Measurements from ENCODE around the gene UBE2J2.
A peak's percentile ranks its signal among the peaks of the same experiment; 100 is the strongest.
"Not testable (repeated sequence)": the region's sequence is repeated elsewhere in the genome, so short reads cannot be mapped to it uniquely, and the experiment has no call there.

The UBE2J2 gene

GRCh38 chr1:1273512-1274298 lies at the start of gene UBE2J2:
Gene UBE2J2, minus strand, starts transcription at chr1:1273854. Its CDS starts 5,862 bp downstream, at chr1:1267992.
- DNase-seq (ENCODE audit: low read depth in 3 of 3, low spot score in 1 of 3), result peak; percentile 87 to 90 (median 90)

GRCh38 chr1:1322952-1323351 lies 49.3 kb upstream of the UBE2J2 start:
- DNase-seq (ENCODE audit: low read depth in 3 of 3, low spot score in 1 of 3), result no peak

GRCh38 chr1:1322418-1322817 lies 48.8 kb upstream of the UBE2J2 start:
- DNase-seq (ENCODE audit: low read depth in 3 of 3, low spot score in 1 of 3), result no peak

DNA sequence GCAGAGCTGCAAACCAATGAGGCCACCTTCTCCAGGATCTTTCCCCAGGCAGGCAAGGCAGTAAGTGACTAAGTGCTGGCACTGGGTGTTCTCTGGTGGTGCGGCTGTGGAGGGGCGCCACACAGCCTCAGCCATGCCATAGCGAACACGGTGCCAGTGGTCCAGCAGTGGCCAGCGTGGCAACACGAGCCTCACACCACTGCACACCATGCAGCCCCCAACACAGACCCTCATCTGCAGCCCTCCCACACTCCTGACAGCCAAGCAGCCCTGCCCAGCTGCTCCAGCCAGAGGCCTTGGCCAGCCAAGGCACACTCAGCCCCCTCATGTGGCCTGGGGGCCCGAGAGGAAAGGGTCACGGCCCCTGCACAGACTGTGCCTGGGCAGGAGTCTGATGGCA lies 47.8 kb upstream of the UBE2J2 start:
- DNase-seq (ENCODE audit: low read depth in 3 of 3, low spot score in 1 of 3), result no peak

DNA sequence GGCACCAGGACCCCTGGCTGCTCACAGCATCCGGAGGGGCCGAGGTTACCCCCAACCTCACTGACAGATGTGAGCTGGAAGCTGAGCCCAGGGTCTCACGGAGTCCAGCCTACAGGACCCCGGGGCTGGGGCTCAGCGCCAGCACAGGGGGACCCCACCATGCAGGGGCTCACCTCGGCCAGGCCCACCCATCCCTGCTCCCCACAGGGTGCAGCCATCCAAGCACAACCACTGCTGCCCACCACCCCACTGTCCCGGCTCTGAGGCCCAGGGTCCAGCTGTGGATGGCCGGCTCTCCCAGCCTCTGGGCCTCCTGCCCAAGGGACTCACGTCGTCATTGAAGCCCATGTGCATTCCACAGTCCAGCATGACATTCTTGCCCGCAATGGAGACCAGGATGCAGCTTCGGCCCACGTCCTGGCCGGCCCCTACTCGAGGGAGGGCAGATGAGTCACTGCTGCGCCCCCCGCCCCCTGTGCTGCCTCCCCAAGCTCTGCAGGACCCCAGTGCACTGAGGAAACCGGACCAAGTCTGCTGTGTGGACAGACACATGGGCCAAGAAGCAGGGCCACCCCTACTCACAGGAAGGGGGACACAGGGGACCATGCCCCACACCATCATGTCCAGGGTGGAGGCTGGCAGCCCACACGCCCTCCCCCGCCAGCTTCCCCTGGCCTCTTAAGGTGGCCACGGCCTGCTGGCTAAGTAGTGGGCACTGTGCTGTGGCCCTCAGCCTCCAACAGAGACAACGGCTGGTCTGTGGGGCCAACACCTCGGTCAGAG lies 47.2 kb upstream of the UBE2J2 start:
- DNase-seq (ENCODE audit: low read depth in 3 of 3, low spot score in 1 of 3), result no peak

DNA sequence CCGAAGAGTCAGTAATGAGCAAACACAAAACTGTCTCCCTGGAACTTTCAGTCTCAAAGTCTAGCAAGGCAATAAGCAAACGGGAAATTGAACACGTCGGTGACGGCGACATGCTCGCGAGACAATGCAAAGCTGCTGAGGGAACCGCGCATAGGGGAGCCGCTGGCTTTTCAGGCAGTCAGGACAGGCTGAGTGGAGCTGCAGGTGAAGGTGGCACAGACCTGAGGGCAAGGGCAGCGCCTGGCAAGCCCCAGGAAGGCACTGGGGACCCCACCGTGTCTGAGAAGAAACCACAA lies 45.9 kb upstream of the UBE2J2 start:
- no peak for DNase-seq (ENCODE audit: low read depth in 3 of 3, low spot score in 1 of 3)

DNA sequence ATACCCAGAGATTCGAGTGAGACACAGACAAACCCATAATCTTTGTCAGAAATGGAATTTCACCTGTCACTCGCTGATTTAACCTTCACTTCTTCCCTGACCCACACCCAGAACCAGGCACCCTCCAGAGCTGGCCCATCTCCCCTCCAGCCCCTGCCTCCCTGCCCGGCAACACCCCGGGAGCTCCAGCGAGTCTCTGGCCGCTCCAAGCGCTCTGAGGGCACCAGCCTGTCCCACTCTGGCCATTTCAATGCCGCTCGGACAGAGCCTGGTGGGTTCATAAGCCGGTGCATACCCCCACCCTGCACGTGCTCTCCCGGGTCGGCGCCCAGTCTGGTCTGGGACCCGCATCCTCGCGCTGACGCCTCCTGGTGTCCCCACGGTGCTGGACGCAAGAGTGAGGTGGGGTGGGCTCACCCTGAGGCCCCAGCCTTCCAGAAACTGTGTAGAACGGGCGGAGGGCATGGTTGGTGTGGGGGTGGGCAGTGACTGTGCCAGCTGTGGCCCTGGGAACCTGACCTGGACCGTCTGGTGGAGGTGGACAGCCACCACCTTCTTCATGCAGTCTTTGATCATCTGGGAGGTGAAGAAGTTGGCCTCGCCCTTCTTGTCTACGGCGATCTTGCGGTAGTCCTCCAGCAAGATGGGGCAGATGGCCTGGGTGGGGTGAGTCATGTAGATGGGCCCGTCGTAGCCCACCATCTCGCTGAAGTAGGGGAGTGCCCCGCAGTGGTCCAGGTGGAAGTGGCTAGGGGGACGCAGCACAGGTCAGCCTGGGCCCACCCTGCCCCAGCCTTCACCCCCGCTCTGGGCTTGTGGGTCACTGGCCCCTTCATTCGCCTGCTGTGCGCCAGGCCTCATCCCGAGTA lies 45.4 kb upstream of the UBE2J2 start:
- no peak for DNase-seq (ENCODE audit: low read depth in 3 of 3, low spot score in 1 of 3)

DNA sequence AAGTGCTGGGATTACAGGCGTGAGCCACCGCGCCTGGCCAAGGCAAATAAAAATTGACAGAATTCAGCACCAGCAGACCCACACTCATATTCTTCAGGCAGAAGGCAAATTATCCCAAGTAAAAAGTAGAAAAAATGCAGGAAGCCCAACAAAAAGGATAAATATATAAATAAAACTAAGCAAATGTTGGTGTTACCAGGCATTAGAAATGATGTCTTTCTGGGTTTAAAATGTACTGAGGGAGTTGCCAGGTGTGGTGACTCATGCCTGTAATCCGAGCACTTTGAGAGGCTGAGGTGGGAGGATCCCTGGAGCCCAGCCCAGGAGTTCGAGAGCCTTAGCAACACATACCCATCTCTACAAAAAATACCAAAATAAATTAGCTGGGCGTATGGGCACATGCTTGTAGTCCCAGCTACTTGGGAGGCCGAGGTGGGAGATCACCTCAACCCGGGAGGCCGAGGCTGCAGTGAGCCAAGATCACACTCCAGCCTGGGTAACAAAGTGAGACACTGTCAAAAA lies 44.5 kb upstream of the UBE2J2 start:
- no peak for DNase-seq (ENCODE audit: low read depth in 3 of 3, low spot score in 1 of 3)

GRCh38 chr1:1317420-1317819 lies 43.8 kb upstream of the UBE2J2 start:
- DNase-seq (ENCODE audit: low read depth in 3 of 3, low spot score in 1 of 3), result no peak

GRCh38 chr1:1316199-1316598 lies 42.5 kb upstream of the UBE2J2 start:
- not testable (repeated sequence) for DNase-seq (ENCODE audit: low read depth in 3 of 3, low spot score in 1 of 3)

GRCh38 chr1:1315435-1315954 lies 41.8 kb upstream of the UBE2J2 start:
- DNase-seq (ENCODE audit: low read depth in 3 of 3, low spot score in 1 of 3), result no peak

- DNase-seq (ENCODE audit: low read depth in 3 of 3, low spot score in 1 of 3), result no peak
Observed at GRCh38 chr1:1314678-1315335, 41.2 kb upstream of the UBE2J2 start.

GRCh38 chr1:1314237-1314586 lies 40.6 kb upstream of the UBE2J2 start:
- no peak for DNase-seq (ENCODE audit: low read depth in 3 of 3, low spot score in 1 of 3)

- no peak for DNase-seq (ENCODE audit: low read depth in 3 of 3, low spot score in 1 of 3)
Observed at GRCh38 chr1:1313500-1314236, 40.0 kb upstream of the UBE2J2 start.

GRCh38 chr1:1312450-1313314 lies 39.0 kb upstream of the UBE2J2 start:
- DNase-seq (ENCODE audit: low read depth in 3 of 3, low spot score in 1 of 3), result no peak

DNA sequence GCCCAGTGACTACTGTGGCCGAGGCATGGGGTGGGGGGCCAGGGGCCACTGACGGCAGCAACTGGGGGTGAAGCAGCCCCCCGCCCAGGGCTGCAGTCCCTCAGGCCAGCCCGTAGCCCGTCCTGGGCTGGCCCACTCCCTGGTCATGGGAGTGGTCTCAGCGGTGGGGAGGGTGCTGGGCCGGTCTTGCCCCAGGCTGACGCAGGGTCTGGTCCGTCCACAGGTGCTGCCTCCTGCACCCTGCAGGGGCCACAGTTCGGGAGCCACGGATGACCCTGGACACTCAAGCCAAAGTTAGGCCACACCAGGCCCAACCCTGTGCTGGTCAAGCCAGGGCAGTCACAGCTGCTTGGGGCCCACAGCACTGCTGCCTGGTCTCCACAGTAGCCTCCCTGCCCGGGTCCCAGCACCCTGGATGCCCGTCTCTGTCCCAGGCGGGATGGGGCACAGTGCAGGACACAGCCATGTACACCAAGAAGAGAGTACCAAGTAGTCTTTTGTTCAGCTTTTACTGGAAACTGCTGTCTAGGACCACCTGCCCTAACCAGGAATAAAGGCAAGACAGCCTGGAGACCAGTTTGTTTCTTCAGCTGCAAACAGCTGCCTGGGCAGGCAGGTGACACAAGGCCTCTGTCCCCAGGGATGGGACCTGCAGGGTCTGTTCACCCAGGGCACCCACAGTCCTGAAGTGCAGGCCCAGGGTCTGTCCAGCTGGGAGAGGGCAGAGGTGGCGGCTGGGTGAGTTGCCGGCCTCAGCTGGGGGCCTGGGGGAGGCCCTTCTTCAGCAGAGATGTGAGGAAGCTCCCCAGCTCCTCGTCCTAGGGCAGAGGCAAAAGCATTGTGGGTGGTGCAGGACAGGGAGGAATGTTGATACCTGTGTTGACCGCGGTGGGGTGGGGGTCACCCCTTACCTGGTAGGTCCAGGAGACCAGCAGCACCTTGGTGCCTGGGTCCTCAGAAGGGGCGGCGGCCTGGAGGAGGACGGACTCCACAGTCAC lies 37.8 kb upstream of the UBE2J2 start:
- DNase-seq (ENCODE audit: low read depth in 3 of 3, low spot score in 1 of 3), result no peak

DNA sequence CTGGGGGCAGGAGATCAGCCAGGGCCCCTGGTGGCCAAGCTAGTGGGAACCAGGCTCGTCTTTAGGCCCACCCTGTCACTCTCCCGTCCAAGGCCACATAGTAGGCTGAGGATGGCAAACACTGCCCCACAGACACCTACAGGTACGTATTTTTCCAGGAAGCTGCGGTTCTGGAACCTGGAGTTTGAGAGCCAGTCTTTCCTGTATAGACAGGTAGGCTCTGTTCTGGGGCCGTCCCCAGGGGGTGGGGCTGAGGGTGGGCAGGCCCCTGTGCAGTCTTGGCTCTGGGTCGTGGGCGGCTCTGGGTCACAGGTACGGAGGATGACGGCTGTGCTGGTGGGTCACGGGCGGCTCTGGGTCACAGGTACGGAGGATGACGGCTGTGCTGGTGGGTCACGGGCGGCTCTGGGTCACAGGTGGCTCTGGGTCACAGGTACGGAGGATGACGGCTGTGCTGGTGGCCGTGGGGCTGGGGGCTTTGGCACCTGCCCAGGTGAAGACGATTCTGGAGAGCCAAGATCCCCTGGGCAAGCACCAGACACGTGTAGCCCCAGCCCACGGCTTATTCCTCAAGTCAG lies 36.9 kb upstream of the UBE2J2 start:
- DNase-seq (ENCODE audit: low read depth in 3 of 3, low spot score in 1 of 3), result no peak

GRCh38 chr1:1310109-1310385 lies 36.4 kb upstream of the UBE2J2 start:
- DNase-seq (ENCODE audit: low read depth in 3 of 3, low spot score in 1 of 3), result no peak

All from stimulated activated CD4-positive, alpha-beta T cell treated with anti-CD3 and anti-CD28 coated beads, TNF-alpha, amount 100 ng/mL, for 1 hour (primary cell).